Neural cell (in vitro differentiated cells): ENCODE data around the gene ANKRD37. TPM values are rescaled to one million over a fixed set of nuclear protein-coding genes. Genes with fewer than 3 reads are reported as not detected.

Source experiments
- H2AFZ ChIP-seq: fragments of 200-600, 300-800 bp; sonication (generic), shearing (Covaris generic); 2 replicates; pipeline ENCODE4 v1.6.0; 2014; ENCODE audit warnings: low read depth, mild to moderate bottlenecking, antibody characterized with exemption, low read length, moderate library complexity
- H3F3A ChIP-seq: fragments of 200-600 bp; shearing (Covaris generic); 2 replicates; pipeline ENCODE4 v1.6.1; 2016; ENCODE audit warnings: mild to moderate bottlenecking, moderate library complexity, mixed read lengths, antibody characterized with exemption, low read length; ENCODE audit not compliant: insufficient read depth, poor library complexity, severe bottlenecking
- H3K27ac ChIP-seq: fragments of 200-600, 300-800 bp; sonication (generic), shearing (Covaris generic); 2 replicates; pipeline ENCODE4 v1.5.1; 2014; ENCODE audit warnings: mild to moderate bottlenecking, low read length, moderate library complexity
- H3K27me3 ChIP-seq: fragments of 300-800, 200-600 bp; sonication (generic), shearing (Covaris generic); 2 replicates; pipeline ENCODE4 v1.6.0; 2014; ENCODE audit warnings: mild to moderate bottlenecking, low read depth, low read length, moderate library complexity; ENCODE audit not compliant: insufficient read depth
- H3K36me3 ChIP-seq: fragments of 300-800, 200-600 bp; sonication (generic), shearing (Covaris generic); 2 replicates; pipeline ENCODE4 v1.5.1; 2014; ENCODE audit warnings: mild to moderate bottlenecking, antibody characterized with exemption, low read length, moderate library complexity; ENCODE audit not compliant: insufficient read depth
- H3K4me2 ChIP-seq: fragments of 300-800, 200-600 bp; sonication (generic), shearing (Covaris generic); 2 replicates; pipeline ENCODE4 v1.6.0; 2014; ENCODE audit warnings: mild to moderate bottlenecking, low read length
- H3K4me3 ChIP-seq: fragments of 300-800, 200-600 bp; sonication (generic), shearing (Covaris generic); 2 replicates; pipeline ENCODE4 v1.5.1; 2014; ENCODE audit warnings: mild to moderate bottlenecking, low read length, moderate library complexity
- H3K79me2 ChIP-seq: fragments of 200-600 bp; shearing (Covaris generic); replicated peaks from 2 replicates; pipeline ENCODE4 v1.6.0; 2014; ENCODE audit warnings: mild to moderate bottlenecking, low read length, moderate library complexity; ENCODE audit not compliant: insufficient read depth
- H3K9ac ChIP-seq: fragments of 300-800, 200-600 bp; sonication (generic), shearing (Covaris generic); 2 replicates; pipeline ENCODE4 v1.6.1; 2016; ENCODE audit warnings: mild to moderate bottlenecking, low read length, mixed read lengths
- H3K9me2 ChIP-seq: fragments of 200-600 bp; shearing (Covaris generic); 2 replicates; pipeline ENCODE4 v1.6.1; 2016; ENCODE audit warnings: mild to moderate bottlenecking, low read length, mixed read lengths; ENCODE audit not compliant: insufficient read depth
- H3K9me3 ChIP-seq: fragments of 200-600, 300-800 bp; sonication (generic), shearing (Covaris generic); 2 replicates; pipeline ENCODE4 v1.6.1; 2016; ENCODE audit warnings: mild to moderate bottlenecking, mixed run types, low read length, moderate library complexity, mixed read lengths
- H4K20me1 ChIP-seq: fragments of 200-600 bp; shearing (Covaris generic); 2 replicates; pipeline ENCODE4 v1.6.1; 2016; ENCODE audit warnings: mild to moderate bottlenecking, mixed run types; ENCODE audit not compliant: insufficient read depth
- EP300 ChIP-seq: fragments of 450-650 bp; conservative IDR thresholded peaks from 2 replicates; pipeline ENCODE4 v1.6.1; 2014; ENCODE audit warnings: antibody characterized with exemption, mild to moderate bottlenecking, moderate library complexity; ENCODE audit not compliant: poor library complexity, severe bottlenecking
- EZH2 ChIP-seq: fragments of 200-600, 300-800 bp; shearing (Covaris generic), sonication (generic); IDR thresholded peaks from 2 replicates; pipeline ENCODE4 v1.6.1; 2014; ENCODE audit warnings: antibody characterized with exemption, low read length, borderline replicate concordance, mild to moderate bottlenecking; ENCODE audit not compliant: insufficient read depth, poor library complexity, severe bottlenecking
- MXI1 ChIP-seq: fragments of 450-650 bp; conservative IDR thresholded peaks from 2 replicates; pipeline ENCODE4 v1.6.1; 2014; ENCODE audit warnings: antibody characterized with exemption, mild to moderate bottlenecking; ENCODE audit not compliant: poor library complexity, severe bottlenecking
- POLR2AphosphoS5 ChIP-seq: IDR thresholded peaks from 2 replicates; pipeline ENCODE4 v1.6.1; 2012
- RAD21 ChIP-seq: fragments of 450-650 bp; conservative IDR thresholded peaks from 2 replicates; pipeline ENCODE4 v1.6.1; 2014; ENCODE audit warnings: antibody characterized with exemption, mild to moderate bottlenecking, moderate library complexity
- SMC3 ChIP-seq: fragments of 450-650 bp; conservative IDR thresholded peaks from 2 replicates; pipeline ENCODE4 v1.6.1; 2014; ENCODE audit warnings: antibody characterized with exemption, mild to moderate bottlenecking, moderate library complexity; ENCODE audit not compliant: poor library complexity
- TAF1 ChIP-seq: IDR thresholded peaks from 2 replicates; pipeline ENCODE4 v1.6.1; 2012; ENCODE audit warnings: low read depth
- polyA plus RNA-seq: library from polyadenylated mRNA; depleted of rRNA; stranded (reverse); fragments of >200 nt; gene quantifications from 2 replicates; pipeline ENCODE4 v1.2.3, GENCODE V29; 2014
- TF ChIP-seq, protein P1 (sequence below): IDR thresholded peaks from 2 replicates; pipeline ENCODE4 v1.6.1; 2012; ENCODE audit warnings: borderline replicate concordance
- TF ChIP-seq, protein P2 (sequence below): fragments of 450-650 bp; IDR thresholded peaks from 2 replicates; pipeline ENCODE4 v1.5.1; 2014; ENCODE audit warnings: antibody characterized with exemption, mild to moderate bottlenecking, moderate library complexity; ENCODE audit not compliant: poor library complexity, severe bottlenecking

ANKRD37 gene
- polyA plus RNA-seq, 1 donor from 2014 or later = 2.6 TPM

DNA sequence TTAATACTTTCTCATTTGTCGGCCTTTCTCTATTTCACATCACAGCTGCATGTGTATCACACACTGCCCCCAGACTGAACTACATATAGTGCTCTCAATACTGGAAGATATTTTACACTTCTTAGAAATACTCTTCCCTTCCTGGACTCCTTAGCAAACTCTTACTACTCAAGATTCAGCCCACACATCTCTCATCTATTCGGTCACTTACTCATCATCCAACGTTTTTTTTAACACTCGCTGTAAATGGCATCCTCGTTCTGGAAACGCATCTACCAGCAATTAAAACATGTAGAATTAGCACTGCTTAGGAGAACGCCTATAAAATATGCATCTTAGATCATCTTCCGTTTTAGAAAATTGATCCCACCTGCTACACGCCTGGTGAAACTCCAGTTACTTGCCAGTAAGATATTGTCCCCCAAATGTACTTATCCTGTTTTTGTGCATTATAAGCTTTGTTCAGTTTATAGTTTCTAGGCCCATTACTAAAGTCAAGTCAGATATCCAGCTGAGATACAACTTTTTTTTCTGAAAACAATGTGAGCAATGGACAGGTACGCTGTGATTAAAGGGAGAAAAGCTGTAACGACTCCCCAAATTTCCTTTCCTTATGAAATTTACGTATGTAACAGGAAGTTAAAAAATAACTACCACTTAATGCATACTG lies 1.9 kb upstream of the ANKRD37 start:
- TF ChIP-seq MXI1 (no peak), EP300 (no peak), EZH2 (no peak), SMC3 (no peak), POLR2AphosphoS5 (no peak), TAF1 (no peak), RAD21 (no peak)
- TF ChIP-seq, protein P1, sequence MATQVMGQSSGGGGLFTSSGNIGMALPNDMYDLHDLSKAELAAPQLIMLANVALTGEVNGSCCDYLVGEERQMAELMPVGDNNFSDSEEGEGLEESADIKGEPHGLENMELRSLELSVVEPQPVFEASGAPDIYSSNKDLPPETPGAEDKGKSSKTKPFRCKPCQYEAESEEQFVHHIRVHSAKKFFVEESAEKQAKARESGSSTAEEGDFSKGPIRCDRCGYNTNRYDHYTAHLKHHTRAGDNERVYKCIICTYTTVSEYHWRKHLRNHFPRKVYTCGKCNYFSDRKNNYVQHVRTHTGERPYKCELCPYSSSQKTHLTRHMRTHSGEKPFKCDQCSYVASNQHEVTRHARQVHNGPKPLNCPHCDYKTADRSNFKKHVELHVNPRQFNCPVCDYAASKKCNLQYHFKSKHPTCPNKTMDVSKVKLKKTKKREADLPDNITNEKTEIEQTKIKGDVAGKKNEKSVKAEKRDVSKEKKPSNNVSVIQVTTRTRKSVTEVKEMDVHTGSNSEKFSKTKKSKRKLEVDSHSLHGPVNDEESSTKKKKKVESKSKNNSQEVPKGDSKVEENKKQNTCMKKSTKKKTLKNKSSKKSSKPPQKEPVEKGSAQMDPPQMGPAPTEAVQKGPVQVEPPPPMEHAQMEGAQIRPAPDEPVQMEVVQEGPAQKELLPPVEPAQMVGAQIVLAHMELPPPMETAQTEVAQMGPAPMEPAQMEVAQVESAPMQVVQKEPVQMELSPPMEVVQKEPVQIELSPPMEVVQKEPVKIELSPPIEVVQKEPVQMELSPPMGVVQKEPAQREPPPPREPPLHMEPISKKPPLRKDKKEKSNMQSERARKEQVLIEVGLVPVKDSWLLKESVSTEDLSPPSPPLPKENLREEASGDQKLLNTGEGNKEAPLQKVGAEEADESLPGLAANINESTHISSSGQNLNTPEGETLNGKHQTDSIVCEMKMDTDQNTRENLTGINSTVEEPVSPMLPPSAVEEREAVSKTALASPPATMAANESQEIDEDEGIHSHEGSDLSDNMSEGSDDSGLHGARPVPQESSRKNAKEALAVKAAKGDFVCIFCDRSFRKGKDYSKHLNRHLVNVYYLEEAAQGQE = no peak
- TF ChIP-seq, protein P2, sequence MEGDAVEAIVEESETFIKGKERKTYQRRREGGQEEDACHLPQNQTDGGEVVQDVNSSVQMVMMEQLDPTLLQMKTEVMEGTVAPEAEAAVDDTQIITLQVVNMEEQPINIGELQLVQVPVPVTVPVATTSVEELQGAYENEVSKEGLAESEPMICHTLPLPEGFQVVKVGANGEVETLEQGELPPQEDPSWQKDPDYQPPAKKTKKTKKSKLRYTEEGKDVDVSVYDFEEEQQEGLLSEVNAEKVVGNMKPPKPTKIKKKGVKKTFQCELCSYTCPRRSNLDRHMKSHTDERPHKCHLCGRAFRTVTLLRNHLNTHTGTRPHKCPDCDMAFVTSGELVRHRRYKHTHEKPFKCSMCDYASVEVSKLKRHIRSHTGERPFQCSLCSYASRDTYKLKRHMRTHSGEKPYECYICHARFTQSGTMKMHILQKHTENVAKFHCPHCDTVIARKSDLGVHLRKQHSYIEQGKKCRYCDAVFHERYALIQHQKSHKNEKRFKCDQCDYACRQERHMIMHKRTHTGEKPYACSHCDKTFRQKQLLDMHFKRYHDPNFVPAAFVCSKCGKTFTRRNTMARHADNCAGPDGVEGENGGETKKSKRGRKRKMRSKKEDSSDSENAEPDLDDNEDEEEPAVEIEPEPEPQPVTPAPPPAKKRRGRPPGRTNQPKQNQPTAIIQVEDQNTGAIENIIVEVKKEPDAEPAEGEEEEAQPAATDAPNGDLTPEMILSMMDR = no peak
- H3K4me3 ChIP-seq = peak overlapping the region; percentile 89
- no peaks in the 10 kb centered on the region for H3K27me3 ChIP-seq
- no peaks in the 10 kb centered on the region for H3K79me2 ChIP-seq
- H3K9ac ChIP-seq = no peak overlapping the region
- no peaks in the 10 kb centered on the region for H3F3A ChIP-seq
- H3K9me3 ChIP-seq = no peaks in the 10 kb centered on the region
- H4K20me1 ChIP-seq = no peaks in the 10 kb centered on the region
- H3K36me3 ChIP-seq = no peaks in the 10 kb centered on the region
- H2AFZ ChIP-seq = no peak overlapping the region
- no peak overlapping the region for H3K4me2 ChIP-seq
- H3K27ac ChIP-seq = no peak overlapping the region
- no peaks in the 10 kb centered on the region for H3K9me2 ChIP-seq

DNA sequence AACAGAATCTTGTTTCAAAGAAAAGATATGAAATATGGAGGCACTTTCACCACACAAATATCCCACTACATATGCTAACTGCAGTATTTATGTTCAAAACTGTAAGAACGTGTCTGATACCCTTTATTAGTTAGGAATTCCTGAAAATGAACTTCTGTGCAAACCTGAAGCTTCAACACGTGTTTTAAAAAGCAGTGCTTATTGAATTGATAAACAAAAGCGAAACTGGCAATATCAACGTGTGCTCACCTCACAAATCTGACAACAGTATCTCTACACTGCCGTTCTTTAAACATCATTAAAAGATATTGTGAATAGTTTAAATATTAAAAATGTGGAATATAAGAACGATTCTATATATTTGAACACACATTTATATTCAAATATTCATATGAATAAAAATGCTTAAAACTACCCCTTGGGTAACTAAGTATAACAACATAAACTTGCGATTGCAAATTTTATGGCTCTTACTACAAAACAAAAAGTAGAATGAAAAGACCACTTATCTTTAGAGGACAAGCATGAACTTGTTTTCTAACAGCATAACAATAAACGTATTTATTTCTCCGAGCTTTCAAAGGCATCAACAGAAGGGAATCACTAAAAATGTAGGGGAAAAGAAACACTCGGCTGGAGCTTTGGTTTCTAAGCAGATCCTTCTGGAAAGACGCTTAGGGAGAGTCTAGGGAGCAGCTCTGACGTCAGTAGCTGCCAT lies 1.2 kb upstream of the ANKRD37 start, which contains the start of gene LRP2BP:
Gene LRP2BP (minus strand): TSS at position 687 of the 718 bp plus-strand sequence. CDS start 17,738 bp downstream, outside the sequence.
- Histone ChIP-seq H3K9ac (peak within 1 kb of the TSS; percentile 62), H2AFZ (peak within 1 kb of the TSS; percentile 65), H3K4me3 (peak within 1 kb of the TSS; percentile 89), H3K4me2 (peak within 1 kb of the TSS; percentile 83), H3K79me2 (no peaks in the 10 kb centered on the region), H3K9me2 (no peaks in the 10 kb centered on the region), H3K9me3 (no peaks in the 10 kb centered on the region), H3K36me3 (no peaks in the 10 kb centered on the region), H3K27me3 (no peaks in the 10 kb centered on the region), H4K20me1 (no peaks in the 10 kb centered on the region), H3F3A (no peaks in the 10 kb centered on the region), H3K27ac (no peak within 1 kb of the TSS)
- no peak for TF ChIP-seq RAD21
- TF ChIP-seq, protein P2 = no peak
- TF ChIP-seq EZH2 = no peak
- no peak for TF ChIP-seq EP300
- TF ChIP-seq TAF1 = no peak
- TF ChIP-seq POLR2AphosphoS5 = no peak
- no peak for TF ChIP-seq SMC3
- TF ChIP-seq MXI1 = no peak
- TF ChIP-seq, protein P1 = no peak
